ENCODE data around the gene SH3TC1.

Gene SH3TC1

DNA sequence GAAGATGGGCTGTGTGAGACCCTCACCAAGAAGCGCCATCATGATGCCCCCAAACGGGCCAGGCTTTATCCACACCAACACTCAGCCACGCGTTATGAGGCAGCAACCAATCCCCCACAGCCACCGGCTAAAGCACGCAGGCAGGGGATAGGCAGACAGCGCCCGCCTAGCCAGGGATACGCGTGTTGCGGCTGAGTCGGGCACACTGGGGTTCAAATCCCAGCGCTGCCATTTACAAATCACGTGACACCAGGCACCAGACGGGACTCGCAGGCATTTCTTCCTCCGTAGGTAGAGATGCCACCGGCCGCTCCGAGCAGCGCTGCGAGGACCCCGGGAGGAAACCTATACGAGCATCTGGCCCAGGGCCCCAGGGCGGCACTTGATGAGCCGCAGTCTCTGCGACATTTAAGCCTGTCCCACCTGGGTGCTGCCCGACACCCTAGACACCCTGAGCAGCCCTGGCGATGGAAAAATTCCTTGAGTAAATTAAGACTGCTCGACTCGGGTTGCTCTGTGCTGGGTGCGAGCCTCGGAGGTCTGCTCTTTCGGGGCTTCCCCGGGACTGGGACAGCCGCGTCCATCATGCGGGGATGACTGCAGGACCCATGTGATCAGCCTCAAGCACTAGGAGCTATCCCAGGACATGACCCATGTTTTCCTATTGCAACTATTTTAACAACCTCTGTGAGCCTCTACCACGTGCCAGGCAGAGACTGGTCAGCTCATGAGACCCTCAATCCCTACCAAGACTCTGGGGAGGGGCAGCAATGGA, 46.8 kb upstream of the SH3TC1 start:
- Mint-ChIP-seq H3K9me3 (no peaks in the 10 kb centered on the region), H3K36me3 (ENCODE audit: low read depth) (no peaks in the 10 kb centered on the region), H3K4me1 (peaks cover 8% of the 10 kb centered on the region), H3K27ac (no peak overlapping the region), H3K4me3 (no peak overlapping the region), H3K27me3 (ENCODE audit: low read depth, poor library complexity) (peaks cover 59% of the 10 kb centered on the region)
- TF ChIP-seq, protein P1, sequence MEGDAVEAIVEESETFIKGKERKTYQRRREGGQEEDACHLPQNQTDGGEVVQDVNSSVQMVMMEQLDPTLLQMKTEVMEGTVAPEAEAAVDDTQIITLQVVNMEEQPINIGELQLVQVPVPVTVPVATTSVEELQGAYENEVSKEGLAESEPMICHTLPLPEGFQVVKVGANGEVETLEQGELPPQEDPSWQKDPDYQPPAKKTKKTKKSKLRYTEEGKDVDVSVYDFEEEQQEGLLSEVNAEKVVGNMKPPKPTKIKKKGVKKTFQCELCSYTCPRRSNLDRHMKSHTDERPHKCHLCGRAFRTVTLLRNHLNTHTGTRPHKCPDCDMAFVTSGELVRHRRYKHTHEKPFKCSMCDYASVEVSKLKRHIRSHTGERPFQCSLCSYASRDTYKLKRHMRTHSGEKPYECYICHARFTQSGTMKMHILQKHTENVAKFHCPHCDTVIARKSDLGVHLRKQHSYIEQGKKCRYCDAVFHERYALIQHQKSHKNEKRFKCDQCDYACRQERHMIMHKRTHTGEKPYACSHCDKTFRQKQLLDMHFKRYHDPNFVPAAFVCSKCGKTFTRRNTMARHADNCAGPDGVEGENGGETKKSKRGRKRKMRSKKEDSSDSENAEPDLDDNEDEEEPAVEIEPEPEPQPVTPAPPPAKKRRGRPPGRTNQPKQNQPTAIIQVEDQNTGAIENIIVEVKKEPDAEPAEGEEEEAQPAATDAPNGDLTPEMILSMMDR (IDR thresholded peaks at IDR 0.05) = no peak
- no peak for DNase-seq

- TF ChIP-seq, protein P1 (IDR thresholded peaks at IDR 0.05) = no peak
- H3K4me3 Mint-ChIP-seq = no peak overlapping the region
- peaks cover 5% of the 10 kb centered on the region for H3K4me1 Mint-ChIP-seq
- no peak overlapping the region for H3K27ac Mint-ChIP-seq
- no peaks in the 10 kb centered on the region for H3K36me3 Mint-ChIP-seq (ENCODE audit: low read depth)
- DNase-seq = no peak
- H3K9me3 Mint-ChIP-seq = no peaks in the 10 kb centered on the region
- H3K27me3 Mint-ChIP-seq (ENCODE audit: low read depth, poor library complexity) = peaks cover 62% of the 10 kb centered on the region
Measured at GRCh38 chr4:8152865-8153257, 46.2 kb upstream of the SH3TC1 start.

- DNase-seq = no peak
- no peaks in the 10 kb centered on the region for H3K36me3 Mint-ChIP-seq (ENCODE audit: low read depth)
- TF ChIP-seq, protein P1 (IDR thresholded peaks at IDR 0.05) = no peak
- H3K27ac Mint-ChIP-seq = no peak overlapping the region
- peaks cover 67% of the 10 kb centered on the region for H3K27me3 Mint-ChIP-seq (ENCODE audit: low read depth, poor library complexity)
- no peaks in the 10 kb centered on the region for H3K9me3 Mint-ChIP-seq
- H3K4me3 Mint-ChIP-seq = no peak overlapping the region
- peaks cover 5% of the 10 kb centered on the region for H3K4me1 Mint-ChIP-seq
Measured at GRCh38 chr4:8153441-8153840, 45.6 kb upstream of the SH3TC1 start.

DNA sequence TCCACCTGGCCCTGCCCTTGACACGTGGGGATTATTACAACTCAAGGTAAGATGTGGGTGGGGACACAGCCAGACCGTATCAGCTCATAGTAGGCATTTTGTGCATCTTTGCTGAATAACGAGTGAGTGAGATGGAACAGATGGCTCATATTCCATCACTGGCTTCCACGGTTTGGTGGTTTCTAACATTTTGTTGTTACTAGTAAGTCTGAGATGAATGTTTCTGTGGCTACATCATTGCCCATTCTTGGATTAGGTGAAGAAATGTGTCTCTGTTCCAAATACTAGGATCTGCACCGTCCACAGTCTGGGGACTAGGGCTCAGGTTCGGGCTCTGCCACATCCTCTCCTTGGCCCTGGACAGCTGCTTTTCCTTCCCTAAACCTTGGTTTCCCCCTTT, 44.0 kb upstream of the SH3TC1 start:
- no peak overlapping the region for H3K27ac Mint-ChIP-seq
- no peak overlapping the region for H3K4me3 Mint-ChIP-seq
- no peaks in the 10 kb centered on the region for H3K9me3 Mint-ChIP-seq
- peaks cover 14% of the 10 kb centered on the region for H3K4me1 Mint-ChIP-seq
- no peaks in the 10 kb centered on the region for H3K36me3 Mint-ChIP-seq (ENCODE audit: low read depth)
- TF ChIP-seq, protein P1 (IDR thresholded peaks at IDR 0.05) = no peak
- H3K27me3 Mint-ChIP-seq (ENCODE audit: low read depth, poor library complexity) = peaks cover 78% of the 10 kb centered on the region
- no peak for DNase-seq

- no peak overlapping the region for H3K4me3 Mint-ChIP-seq
- no peak for DNase-seq
- H3K27ac Mint-ChIP-seq = no peak overlapping the region
- peaks cover 85% of the 10 kb centered on the region for H3K27me3 Mint-ChIP-seq (ENCODE audit: low read depth, poor library complexity)
- no peaks in the 10 kb centered on the region for H3K36me3 Mint-ChIP-seq (ENCODE audit: low read depth)
- TF ChIP-seq, protein P1 (IDR thresholded peaks at IDR 0.05) = no peak
- H3K4me1 Mint-ChIP-seq = peaks cover 14% of the 10 kb centered on the region
- H3K9me3 Mint-ChIP-seq = no peaks in the 10 kb centered on the region
Measured at GRCh38 chr4:8155660-8156421, 43.2 kb upstream of the SH3TC1 start.

Data from nephron progenitor cell (in vitro differentiated cells).